Astrocyte of the cerebellum (primary cell): ENCODE measurements around the gene ALKBH3.

ENCODE experiments used
- DNase-seq: peaks from one replicate; pipeline ENCODE4 v3.0.0-alpha.2; 2011; ENCODE audit warnings: low read depth
- H3K4me3 ChIP-seq: 2 replicates; pipeline ENCODE4 v1.5.1; 2011; ENCODE audit warnings: mild to moderate bottlenecking, low read depth, low read length, moderate library complexity
- in situ Hi-C: cut with HindIII; loops from 2 replicates; pipeline ENCODE4 v1.10.0; 2017; ENCODE audit warnings: low sequenced_read_pairs
- TF ChIP-seq, protein P1 (sequence below): IDR thresholded peaks from 2 replicates; pipeline ENCODE4 v1.5.1; 2012; ENCODE audit warnings: low read length, low read depth, moderate library complexity, mild to moderate bottlenecking; ENCODE audit errors: missing control alignments

The ALKBH3 gene

DNA sequence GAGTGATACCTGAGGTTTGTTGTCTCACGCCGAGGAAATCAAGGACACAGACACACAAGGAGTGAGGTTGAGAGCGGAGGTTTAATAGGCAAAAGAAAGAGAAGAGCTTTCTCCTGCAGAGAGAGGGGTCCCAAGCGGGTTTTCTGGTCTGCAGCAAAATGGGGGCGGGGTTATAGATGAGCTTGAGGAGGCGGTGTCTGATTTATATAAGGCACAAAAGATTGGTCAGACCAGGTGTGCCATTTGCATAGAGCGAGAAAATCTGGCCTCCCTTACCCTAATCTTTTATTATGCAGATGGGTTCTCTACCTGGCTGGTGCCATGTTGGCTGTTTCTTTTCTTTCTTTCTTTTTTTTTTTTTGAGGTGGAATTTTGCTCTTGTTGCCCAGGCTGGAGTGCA is 73.6 kb downstream of the ALKBH3 start:
- in situ Hi-C loops: no loop called here
- no peak overlapping the region for H3K4me3 ChIP-seq
- no peak for DNase-seq
- TF ChIP-seq, protein P1, sequence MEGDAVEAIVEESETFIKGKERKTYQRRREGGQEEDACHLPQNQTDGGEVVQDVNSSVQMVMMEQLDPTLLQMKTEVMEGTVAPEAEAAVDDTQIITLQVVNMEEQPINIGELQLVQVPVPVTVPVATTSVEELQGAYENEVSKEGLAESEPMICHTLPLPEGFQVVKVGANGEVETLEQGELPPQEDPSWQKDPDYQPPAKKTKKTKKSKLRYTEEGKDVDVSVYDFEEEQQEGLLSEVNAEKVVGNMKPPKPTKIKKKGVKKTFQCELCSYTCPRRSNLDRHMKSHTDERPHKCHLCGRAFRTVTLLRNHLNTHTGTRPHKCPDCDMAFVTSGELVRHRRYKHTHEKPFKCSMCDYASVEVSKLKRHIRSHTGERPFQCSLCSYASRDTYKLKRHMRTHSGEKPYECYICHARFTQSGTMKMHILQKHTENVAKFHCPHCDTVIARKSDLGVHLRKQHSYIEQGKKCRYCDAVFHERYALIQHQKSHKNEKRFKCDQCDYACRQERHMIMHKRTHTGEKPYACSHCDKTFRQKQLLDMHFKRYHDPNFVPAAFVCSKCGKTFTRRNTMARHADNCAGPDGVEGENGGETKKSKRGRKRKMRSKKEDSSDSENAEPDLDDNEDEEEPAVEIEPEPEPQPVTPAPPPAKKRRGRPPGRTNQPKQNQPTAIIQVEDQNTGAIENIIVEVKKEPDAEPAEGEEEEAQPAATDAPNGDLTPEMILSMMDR: no peak

DNA sequence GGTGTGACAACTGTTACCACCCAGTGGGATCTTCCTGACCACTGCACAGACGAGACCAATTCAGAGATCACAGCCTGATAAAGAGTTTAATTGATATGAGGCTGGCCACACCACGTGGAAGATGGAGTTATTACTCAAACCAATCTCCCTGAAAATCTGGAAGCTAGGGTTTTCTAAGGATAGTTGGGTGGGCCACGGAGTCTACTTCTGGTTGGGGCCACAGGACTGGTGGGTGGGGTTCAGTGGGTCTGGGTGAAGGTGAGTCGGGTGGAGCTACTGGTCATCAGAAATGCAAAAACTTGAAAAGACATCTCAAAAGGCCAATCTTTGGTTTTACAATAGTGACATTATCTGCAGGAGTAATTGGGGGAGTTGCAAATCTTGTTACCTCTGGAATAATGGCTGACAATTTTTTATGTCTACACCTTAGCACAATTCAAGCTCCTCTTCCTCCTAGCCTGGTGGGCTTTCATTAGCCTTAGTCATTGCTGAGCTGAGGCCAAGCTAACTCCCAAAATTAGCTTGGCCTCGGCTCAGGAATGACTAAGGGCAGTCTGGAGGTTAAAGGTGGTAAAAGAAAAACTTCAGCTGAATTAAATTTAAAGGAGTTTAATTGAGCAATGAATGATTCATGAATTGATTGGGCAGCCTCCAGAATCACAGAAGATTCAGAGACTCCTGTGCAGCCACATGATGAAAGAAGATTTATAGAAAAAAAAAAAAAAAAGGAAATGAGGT is 74.9 kb downstream of the ALKBH3 start:
- no peak overlapping the region for H3K4me3 ChIP-seq
- in situ Hi-C loops: no loop called here
- TF ChIP-seq, protein P1: no peak
- peak; percentile 47 for DNase-seq

DNA sequence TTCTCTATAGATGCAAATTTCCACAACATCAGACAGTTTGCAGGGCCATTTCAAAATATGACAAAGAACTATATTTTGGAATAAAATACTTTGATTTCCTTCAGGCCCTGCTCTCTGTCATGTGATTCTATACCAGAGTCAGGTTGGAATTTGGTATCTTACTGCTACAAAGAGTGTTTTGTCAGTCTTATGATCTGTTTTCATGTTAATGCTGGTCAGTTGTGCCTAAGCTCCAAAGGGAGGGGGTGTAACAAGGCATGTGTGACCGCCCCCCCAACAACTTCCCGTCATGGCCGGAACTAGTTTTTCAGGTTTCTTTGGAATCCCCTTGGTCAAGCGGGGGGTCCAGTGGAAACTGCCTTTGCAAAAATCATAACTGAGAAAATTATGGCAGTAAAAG is 76.9 kb downstream of the ALKBH3 start:
- no peak overlapping the region for H3K4me3 ChIP-seq
- in situ Hi-C loops: no loop called here

DNA sequence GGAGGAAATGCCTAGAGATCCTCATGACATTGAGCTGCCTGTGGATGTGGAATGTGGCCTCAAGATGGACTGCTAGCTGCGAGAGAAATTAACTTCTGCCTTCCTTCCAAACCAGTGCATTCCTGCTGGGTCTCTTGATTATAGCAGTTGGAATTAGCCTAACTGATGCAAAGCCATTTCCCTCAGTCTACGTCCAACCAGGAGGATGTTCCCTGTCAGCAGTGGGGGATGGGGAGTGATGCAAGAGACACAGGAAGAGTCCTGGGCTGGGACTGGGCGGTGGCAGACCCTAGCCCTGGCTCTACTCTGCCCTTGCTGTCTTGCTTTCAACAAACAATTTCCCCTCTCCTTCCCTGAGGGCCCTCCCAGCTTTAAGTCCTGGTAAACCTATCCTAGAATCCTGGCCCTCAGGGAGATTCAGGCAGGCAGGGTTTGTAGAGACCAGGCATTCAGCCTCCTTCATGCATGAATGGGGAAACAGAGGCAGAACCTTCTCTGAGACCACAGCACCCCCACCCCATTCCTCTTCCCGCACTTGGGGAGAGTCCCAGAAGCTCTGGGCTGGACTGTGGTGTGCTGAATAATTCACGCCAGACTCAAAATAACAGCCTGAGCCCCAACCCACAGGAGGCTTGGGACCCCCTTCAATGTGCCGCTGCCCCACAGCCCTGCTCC is 78.8 kb downstream of the ALKBH3 start:
- H3K4me3 ChIP-seq: no peak overlapping the region
- in situ Hi-C loops: no loop called here
- TF ChIP-seq, protein P1: no peak
- no peak for DNase-seq

More for the DNA sequence above, 76.9 kb downstream of the ALKBH3 start:
- DNase-seq: no peak
- TF ChIP-seq, protein P1: no peak

DNA sequence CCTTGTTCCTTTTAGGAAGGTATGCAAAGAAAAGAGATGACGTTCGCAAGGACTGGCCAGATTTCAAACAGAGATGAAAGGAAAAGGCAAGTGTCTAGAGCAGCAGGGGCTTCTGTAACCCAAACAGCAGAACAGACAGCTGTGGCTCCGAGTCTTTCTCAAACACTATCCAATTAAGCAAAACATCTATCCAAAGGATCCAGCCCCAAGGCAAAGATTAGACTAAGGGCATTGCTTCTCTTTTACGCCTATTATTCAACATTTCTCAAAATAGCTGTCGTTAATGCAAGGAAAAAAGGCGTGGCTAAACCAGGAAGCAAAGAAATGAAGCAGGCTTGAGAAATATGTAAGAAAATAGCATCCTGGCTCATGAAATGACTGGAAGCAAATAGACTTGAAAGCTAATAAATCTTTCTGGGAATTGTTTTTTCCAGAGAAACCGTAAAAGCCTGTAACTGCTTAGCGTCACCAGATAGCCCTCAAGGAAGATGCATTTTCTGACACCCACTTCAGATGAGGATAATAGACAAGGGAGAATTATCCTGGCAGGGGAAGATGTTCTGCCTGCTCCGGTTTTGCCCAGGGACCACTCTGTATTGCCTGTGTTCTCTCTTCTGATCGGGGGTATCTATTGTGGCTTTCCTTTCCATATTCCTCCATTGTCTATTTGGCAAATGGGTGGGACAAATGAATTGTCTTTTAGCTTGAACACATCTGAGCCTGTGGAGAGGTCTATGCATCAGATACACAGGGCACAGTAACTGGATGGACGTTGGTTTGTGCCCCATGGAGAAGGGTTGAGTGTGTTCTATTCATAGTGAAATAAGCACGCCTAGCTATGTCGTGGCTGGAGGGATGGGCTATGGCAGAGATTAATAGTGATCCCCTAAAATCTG is 82.0 kb downstream of the ALKBH3 start:
- DNase-seq: no peak
- in situ Hi-C loops: no loop called here
- TF ChIP-seq, protein P1: no peak
- H3K4me3 ChIP-seq: no peak overlapping the region

DNA sequence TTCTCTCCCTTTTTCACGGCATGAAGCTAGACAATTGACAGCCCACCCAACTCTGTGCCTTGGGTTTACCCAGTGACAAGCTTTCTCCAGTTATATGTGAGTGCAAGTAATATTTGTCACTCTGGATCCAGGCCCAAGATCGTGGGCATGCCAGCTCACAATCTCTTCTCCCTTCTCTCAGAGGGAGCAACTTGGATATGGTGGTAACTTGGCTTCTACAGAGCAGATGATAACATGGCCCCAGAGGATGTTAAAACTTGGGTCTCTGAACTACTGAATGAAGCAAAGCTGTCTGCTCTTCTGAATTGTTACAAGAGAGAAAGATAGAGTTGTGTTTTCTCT is 82.6 kb downstream of the ALKBH3 start:
- in situ Hi-C loops: no loop called here
- TF ChIP-seq, protein P1: no peak
- no peak overlapping the region for H3K4me3 ChIP-seq
- no peak for DNase-seq
